Vagina (tissue), 2 donors: ENCODE results near the gene SEMA4C.

Experiments
- CTCF ChIP-seq, 3 experiments: fragments of 450-650 bp in 2 of 3; fragments of 200-600 bp in 1 of 3; sonication (generic) in 1 of 3; IDR thresholded peaks; one replicate each; pipeline ENCODE4 v1.5.1; 2017 to 2019; ENCODE audit warnings: antibody characterized with exemption in 3 of 3, mild to moderate bottlenecking in 2 of 3, moderate library complexity in 2 of 3
- POLR2A ChIP-seq, 2 donors: fragments of 450-650 bp; IDR thresholded peaks; one replicate each; pipeline ENCODE4 v1.6.1; 2017; ENCODE audit warnings: antibody characterized with exemption in 2 of 2, mild to moderate bottlenecking in 2 of 2, moderate library complexity in 2 of 2

- no peak for TF ChIP-seq POLR2A (IDR thresholded peaks at IDR 0.05)
- TF ChIP-seq CTCF (IDR thresholded peaks at IDR 0.05): no peak
Observed at GRCh38 chr2:96843538-96844268, 26.2 kb downstream of the SEMA4C start, which contains the start of gene ANKRD23.
